Activated T-helper 1 cell treated with anti-CD3 and anti-CD28 coated beads, Interleukin-12 subunit alpha, Interleukin-12 subunit beta, Interleukin-2, Interleukin-4 antibody, amounts not matched to agents 30 ng/mL and 10 ng/mL and 1 ng/mL, durations not matched to agents 14 hours and 24 hours and 36 hours (primary cell): Measurements from ENCODE around the gene PDE6B. TPM values are rescaled to one million over a fixed set of nuclear protein-coding genes. Genes with fewer than 3 reads are reported as not detected.

Source experiments
- DNase-seq: peaks from one replicate; pipeline ENCODE4 v3.0.0; 2021; ENCODE audit warnings: low spot score
- H3K27ac Mint-ChIP-seq: one replicate; pipeline ENCODE4 v1.8.0; 2021; ENCODE audit warnings: mild to moderate bottlenecking, mixed read lengths
- H3K27me3 Mint-ChIP-seq: one replicate; pipeline ENCODE4 v1.8.0; 2022; ENCODE audit warnings: mild to moderate bottlenecking, moderate library complexity, mixed read lengths; ENCODE audit not compliant: insufficient read depth
- H3K36me3 Mint-ChIP-seq: one replicate; pipeline ENCODE4 v1.8.0; 2021; ENCODE audit warnings: low read depth, mixed read lengths
- H3K4me1 Mint-ChIP-seq: one replicate; pipeline ENCODE4 v1.8.0; 2021; ENCODE audit warnings: low read depth, mixed read lengths
- H3K4me3 Mint-ChIP-seq: one replicate; pipeline ENCODE4 v1.8.0; 2021; ENCODE audit warnings: mild to moderate bottlenecking, moderate library complexity, mixed read lengths
- H3K9me3 Mint-ChIP-seq: one replicate; pipeline ENCODE4 v1.8.0; 2021; ENCODE audit warnings: mixed read lengths
- intact Hi-C: fragments of 100-400 bp; cut with micrococcal nuclease; formaldehyde crosslinking; loops from one replicate; pipeline ENCODE4 v1.15.1; 2024
- total RNA-seq: library from RNA; stranded (reverse); gene quantifications from 2 replicates; pipeline ENCODE4 v1.2.3, GENCODE V29; 2022

Gene PDE6B
- total RNA-seq, 1 donor from 2014 or later = 10.1 TPM

GRCh38 chr4:718460-718859, 93.1 kb downstream of the PDE6B start:
- H3K27me3 Mint-ChIP-seq = no peaks in the 10 kb centered on the region
- H3K27ac Mint-ChIP-seq = no peak overlapping the region
- no peaks in the 10 kb centered on the region for H3K4me1 Mint-ChIP-seq
- peaks cover 21% of the 10 kb centered on the region for H3K36me3 Mint-ChIP-seq
- intact Hi-C loops = no loop called here
- H3K9me3 Mint-ChIP-seq = peaks cover 5% of the 10 kb centered on the region
- DNase-seq = no peak
- no peak overlapping the region for H3K4me3 Mint-ChIP-seq

Other genes starting within 250 kb of the PDE6B start
- 31.8 and 34.0 TPM in 2 replicates for gene ZNF721, start 126.4 kb upstream of the PDE6B start, total RNA-seq
- gene PIGG, start 126.4 kb upstream of the PDE6B start, total RNA-seq = 48.6 and 51.4 TPM in 2 replicates
- not detected in 2 replicates for gene TMEM271, start 49.3 kb upstream of the PDE6B start, total RNA-seq
- gene ATP5ME, start 48.7 kb downstream of the PDE6B start, total RNA-seq = 217 and 224 TPM in 2 replicates
- gene MYL5, start 49.0 kb downstream of the PDE6B start, total RNA-seq = 29.7 and 35.0 TPM in 2 replicates
- 0.81 and 0.88 TPM in 2 replicates for gene SLC49A3, start 63.6 kb downstream of the PDE6B start, total RNA-seq
- gene PCGF3, start 80.3 kb downstream of the PDE6B start, total RNA-seq = 30.4 and 31.0 TPM in 2 replicates
- gene CPLX1, start 200.6 kb downstream of the PDE6B start, total RNA-seq = 1.3 and 1.5 TPM in 2 replicates